HepG2 (cell line): ENCODE results near the gene SNX9.

Source experiments
- KDM1A ChIP-seq: IDR thresholded peaks from 2 replicates; pipeline ENCODE4 v1.6.1; 2016; ENCODE audit warnings: missing compliant biosample characterization
- NR3C1 ChIP-seq: sonication (generic); formaldehyde crosslinking; IDR thresholded peaks from 2 replicates; pipeline ENCODE4 v1.4.0; 2020; ENCODE audit warnings: missing genetic modification reagents
- PHF21A ChIP-seq: sonication (generic); formaldehyde crosslinking; IDR thresholded peaks from 2 replicates; pipeline ENCODE4 v1.5.0; 2020; ENCODE audit warnings: mild to moderate bottlenecking, missing genetic modification reagents
- ZBTB33 ChIP-seq: sonication (generic); formaldehyde crosslinking; IDR thresholded peaks from 2 replicates; pipeline ENCODE4 v1.4.0; 2020; ENCODE audit warnings: missing genetic modification reagents

- TF ChIP-seq KDM1A (CRISPR knock-in tag) (peak; percentile 87), PHF21A (peak; percentile 100), ZBTB33 (CRISPR knock-in tag) (peak; percentile 81; the same call in 1 of the 2 replicates), NR3C1 (CRISPR knock-in tag) (no peak)
Measured at GRCh38 chr6:157985378-157986155, 162.5 kb downstream of the SNX9 start.
